ENCODE results near the gene FKBP14.

The FKBP14 gene

GRCh38 chr7:30018451-30018850 lies 8.1 kb downstream of the FKBP14 start:
- TF ChIP-seq CTCF (IDR thresholded peaks at IDR 0.05; ENCODE audit: low read length, missing control alignments): no peak
- DNase-seq (ENCODE audit: low read depth): no peak
- H3K4me3 ChIP-seq (replicated peaks; ENCODE audit: low read depth, low read length): no peak overlapping the region

GRCh38 chr7:30012757-30013156 lies 13.7 kb downstream of the FKBP14 start:
- TF ChIP-seq CTCF (IDR thresholded peaks at IDR 0.05; ENCODE audit: low read length, missing control alignments): no peak
- H3K4me3 ChIP-seq (replicated peaks; ENCODE audit: low read depth, low read length): no peak overlapping the region
- DNase-seq (ENCODE audit: low read depth): no peak

- TF ChIP-seq CTCF (IDR thresholded peaks at IDR 0.05; ENCODE audit: low read length, missing control alignments): no peak
- no peak overlapping the region for H3K4me3 ChIP-seq (replicated peaks; ENCODE audit: low read depth, low read length)
- DNase-seq (ENCODE audit: low read depth): no peak
Observed at GRCh38 chr7:30010021-30010420, 16.5 kb downstream of the FKBP14 start.

- no peak for TF ChIP-seq CTCF (IDR thresholded peaks at IDR 0.05; ENCODE audit: low read length, missing control alignments)
- H3K4me3 ChIP-seq (replicated peaks; ENCODE audit: low read depth, low read length): no peak overlapping the region
Observed at GRCh38 chr7:30005464-30005863, 21.0 kb downstream of the FKBP14 start.

GRCh38 chr7:30003098-30003497 lies 23.4 kb downstream of the FKBP14 start:
- DNase-seq (ENCODE audit: low read depth): no peak
- no peak overlapping the region for H3K4me3 ChIP-seq (replicated peaks; ENCODE audit: low read depth, low read length)
- TF ChIP-seq CTCF (IDR thresholded peaks at IDR 0.05; ENCODE audit: low read length, missing control alignments): no peak

More at GRCh38 chr7:30005464-30005863, 21.0 kb downstream of the FKBP14 start:
- no peak for DNase-seq (ENCODE audit: low read depth)

- no peak overlapping the region for H3K4me3 ChIP-seq (replicated peaks; ENCODE audit: low read depth, low read length)
- no peak for TF ChIP-seq CTCF (IDR thresholded peaks at IDR 0.05; ENCODE audit: low read length, missing control alignments)
- DNase-seq (ENCODE audit: low read depth): no peak
Observed at GRCh38 chr7:30001998-30002397, 24.5 kb downstream of the FKBP14 start.

- no peak for DNase-seq (ENCODE audit: low read depth)
- no peak for TF ChIP-seq CTCF (IDR thresholded peaks at IDR 0.05; ENCODE audit: low read length, missing control alignments)
- no peak overlapping the region for H3K4me3 ChIP-seq (replicated peaks; ENCODE audit: low read depth, low read length)
Observed at GRCh38 chr7:29998489-29998888, 28.0 kb downstream of the FKBP14 start.

Measured in fibroblast of pulmonary artery (primary cell).